G401 (cell line): Measurements from ENCODE around the gene PLXNB1. TPM values are rescaled to one million over a fixed set of nuclear protein-coding genes. Genes with fewer than 3 reads are reported as not detected.
"Not testable (repeated sequence)": the region's sequence is repeated elsewhere in the genome, so short reads cannot be mapped to it uniquely, and the experiment has no call there.

Experiments used
- DNase-seq: peaks from one replicate; pipeline ENCODE4 v3.0.0-alpha.2; 2015; ENCODE audit warnings: low spot score
- in situ Hi-C: cut with HindIII; loops from 2 replicates; pipeline ENCODE4 v1.10.0; 2016; ENCODE audit warnings: low sequenced_read_pairs, mixed read lengths
- total RNA-seq: library from RNA; depleted of rRNA; stranded (reverse); fragments of >200 nt; shearing (Covaris generic); gene quantifications from 2 replicates; pipeline ENCODE4 v1.2.3, GENCODE V29; 2014

PLXNB1 gene
- total RNA-seq, 1 experiment from 2014 or later = 23.5 TPM

DNA sequence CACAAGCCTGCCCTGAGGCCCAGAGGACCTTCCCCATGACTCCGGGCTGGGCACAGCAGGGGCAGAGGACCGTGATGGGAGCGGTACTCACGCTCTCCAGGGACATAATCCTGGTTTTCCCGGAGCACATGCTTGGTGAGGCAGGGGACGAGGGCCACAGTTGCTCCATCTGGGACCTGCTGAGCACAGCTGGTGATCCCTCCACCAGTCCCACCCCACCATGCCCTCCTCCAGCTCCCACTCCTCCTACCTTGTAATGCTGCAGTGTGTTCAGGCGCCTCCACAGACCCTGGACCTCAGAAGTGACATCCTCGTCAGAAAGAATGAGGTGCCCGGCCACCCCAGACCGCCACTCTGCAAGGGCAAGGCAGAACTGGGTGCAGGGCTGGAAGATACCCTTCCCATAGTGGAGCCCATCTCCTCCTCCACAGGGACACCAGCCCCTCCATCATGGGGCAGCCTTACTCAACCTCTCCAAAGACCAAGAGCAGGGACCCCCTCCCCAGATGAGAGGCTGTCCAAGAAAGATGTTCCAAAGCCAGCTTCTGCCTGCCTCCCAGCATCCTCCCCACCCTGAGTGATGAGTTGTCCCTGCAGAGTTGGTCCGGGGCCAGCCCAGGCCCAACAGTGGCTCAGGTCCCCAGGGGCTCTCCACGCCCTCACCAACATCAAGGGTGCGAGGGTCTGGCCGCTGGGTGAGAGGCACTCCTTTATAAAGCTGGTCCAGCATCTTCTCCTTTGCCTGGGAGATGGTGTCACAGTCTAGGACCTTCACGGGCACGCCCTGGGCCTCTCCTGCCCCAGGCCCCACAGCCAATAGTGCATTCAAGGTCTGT is 19.5 kb downstream of the PLXNB1 start:
- DNase-seq = no peak
- in situ Hi-C loops = no loop called here

DNA sequence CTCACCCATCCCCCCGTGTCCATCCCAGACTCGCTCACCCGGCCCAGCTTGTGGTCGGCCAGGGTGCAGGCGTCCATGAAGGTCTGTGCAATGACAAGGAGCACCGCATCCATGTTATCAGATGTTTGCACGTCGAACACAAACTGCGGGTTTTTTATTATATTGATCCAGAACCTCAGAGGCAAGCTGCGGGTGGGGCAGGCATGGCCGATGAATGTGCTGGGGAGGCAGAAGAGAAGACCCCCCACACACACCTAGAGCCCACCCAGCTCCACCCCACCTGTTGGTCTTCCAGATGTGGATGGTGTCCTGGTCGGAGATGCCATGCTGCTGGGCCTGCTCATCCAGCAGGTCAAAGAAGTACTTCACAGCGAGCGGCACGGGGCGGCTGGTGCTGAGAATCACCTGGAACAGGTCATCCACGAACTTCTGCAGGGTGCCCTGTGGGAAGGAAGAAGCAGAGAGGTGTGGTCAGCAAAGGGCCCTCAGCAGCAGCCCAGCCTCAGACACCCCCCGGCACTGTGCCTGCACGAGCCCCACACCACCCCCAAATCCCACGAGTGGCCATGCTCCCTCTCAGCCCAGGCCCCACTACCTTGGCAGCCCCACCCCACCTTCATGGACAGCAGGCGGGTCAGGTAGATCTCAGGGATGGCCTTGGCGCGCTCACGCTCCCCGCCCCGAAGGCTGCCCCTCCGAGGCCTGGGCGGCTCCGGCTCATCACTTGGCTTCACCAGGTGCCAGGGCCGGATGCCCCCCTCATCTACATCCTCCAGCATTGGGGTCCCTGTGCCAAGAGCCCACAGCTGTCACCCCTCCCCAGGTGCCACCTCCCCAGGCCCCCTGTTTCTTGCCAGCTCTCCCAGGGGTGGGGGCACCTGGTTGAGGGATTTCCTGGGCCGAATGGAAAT is 20.3 kb downstream of the PLXNB1 start:
- no peak for DNase-seq
- in situ Hi-C loops = no loop called here

DNA sequence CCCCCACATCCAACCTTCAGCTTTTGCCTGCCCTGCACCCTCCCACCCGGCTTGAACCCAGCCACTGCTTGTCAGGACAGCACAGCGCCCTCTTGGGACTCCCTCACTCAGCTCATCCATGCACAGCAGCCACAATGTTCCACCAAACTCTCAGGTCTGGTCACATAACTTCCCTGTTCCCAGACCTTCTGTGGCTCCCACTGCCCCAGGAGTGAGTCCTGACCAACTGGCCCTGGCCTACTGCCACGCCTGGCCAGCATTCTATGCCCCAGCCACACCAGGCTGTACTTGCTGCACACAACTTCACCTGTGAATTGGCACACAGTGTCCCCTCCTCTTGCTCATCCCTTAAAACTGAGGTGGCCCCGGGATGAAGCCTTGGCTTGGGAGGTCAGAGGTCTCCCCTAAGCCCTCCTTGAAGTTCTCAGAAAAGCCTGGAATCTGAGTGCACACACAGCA is 21.0 kb downstream of the PLXNB1 start:
- in situ Hi-C loops = no loop called here

DNA sequence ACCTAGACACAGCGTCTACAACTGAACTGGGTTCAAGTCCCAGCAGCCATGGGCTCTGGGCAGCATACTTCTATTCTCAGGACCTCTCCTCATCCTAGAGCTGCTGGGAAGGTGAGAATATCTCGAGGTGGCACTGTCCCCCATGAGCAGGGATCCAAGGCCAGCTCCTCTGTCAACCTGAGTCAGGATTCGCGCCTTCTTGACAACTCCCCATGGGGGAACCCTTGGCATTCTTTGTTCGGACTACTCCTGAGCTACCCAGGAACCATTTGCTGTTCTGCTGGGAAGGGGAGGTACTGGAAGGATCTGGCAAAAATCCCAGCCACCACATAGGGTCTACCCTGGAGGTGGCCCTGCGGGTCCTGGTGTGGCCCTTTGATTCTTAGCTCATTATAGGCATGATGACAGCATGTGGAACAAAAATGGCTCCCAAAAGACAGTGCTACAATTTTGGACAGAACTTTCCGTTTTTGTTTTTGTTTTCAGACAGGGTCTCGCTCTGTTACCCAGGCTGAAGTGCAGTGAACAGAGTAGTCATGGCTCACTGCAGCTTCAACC is 22.3 kb downstream of the PLXNB1 start:
- no peak for DNase-seq
- in situ Hi-C loops = no loop called here

More for the DNA sequence above, 21.0 kb downstream of the PLXNB1 start:
- no peak for DNase-seq

DNA sequence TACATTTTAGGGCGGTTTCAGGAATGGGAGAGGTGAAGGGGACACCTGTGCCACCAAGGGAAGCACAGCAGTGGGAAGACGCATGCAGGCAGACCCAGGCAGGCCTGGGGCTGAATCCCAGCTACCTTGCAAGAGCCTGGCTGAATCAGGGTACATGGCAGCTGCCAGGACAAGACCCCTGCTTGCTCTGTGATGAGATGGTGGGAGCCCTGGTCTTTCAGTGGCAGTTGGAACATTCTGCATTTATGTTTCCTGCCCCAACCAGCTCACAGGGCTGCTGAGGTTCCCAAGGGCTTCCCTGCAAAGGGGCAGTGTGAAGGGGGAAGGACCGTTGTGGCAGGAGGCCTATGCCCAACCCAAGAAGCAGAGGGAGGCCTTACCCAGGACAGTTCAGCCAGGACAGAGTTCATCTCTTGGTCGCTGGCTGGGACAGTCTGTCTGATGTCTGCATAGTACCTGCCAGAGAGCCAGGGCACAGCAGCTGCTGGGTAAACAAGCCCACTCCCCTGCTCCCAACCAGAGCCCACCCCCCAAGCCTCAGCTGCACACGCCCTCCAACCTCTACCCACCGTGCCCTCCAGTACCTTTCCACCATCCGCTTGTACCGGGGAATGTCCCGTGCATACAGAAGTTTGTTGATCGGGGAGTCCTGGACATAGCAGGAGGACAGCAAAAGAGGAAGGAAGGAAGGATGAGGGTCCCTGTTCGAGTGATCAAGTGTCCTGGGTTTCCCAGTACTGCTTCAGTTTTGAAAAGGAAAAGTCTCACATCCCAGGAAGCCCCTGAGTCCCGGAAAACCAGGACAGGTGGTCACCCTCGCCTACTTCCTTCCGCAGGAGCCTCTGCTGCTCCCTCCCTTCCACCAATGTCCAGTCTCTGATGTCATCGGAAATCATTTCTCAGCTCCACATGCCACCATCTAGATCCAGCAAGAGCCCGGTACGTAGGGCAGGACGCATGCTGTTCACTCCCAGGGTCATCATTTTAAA is 23.1 kb downstream of the PLXNB1 start:
- in situ Hi-C loops = no loop called here
- DNase-seq = no peak

DNA sequence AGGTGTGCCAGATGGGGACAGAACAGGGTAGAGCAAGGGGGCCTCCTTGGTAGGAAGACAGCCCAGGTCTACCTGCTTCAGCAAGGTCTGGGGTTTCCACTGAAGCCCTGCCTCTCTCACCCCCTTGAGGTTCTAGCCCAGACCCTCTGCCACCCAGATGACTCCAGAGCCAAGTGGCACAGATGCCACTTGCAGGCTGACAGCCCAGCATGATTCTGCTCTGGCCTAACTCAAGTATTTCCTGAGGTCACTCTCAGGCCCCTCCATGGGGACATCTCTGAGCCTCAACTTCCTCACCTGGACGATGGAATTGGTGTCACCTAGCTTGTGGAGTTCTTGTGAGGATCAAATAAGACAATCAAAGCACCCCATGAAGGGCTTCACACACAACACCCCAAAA is 23.9 kb downstream of the PLXNB1 start:
- DNase-seq = no peak
- in situ Hi-C loops = no loop called here

DNA sequence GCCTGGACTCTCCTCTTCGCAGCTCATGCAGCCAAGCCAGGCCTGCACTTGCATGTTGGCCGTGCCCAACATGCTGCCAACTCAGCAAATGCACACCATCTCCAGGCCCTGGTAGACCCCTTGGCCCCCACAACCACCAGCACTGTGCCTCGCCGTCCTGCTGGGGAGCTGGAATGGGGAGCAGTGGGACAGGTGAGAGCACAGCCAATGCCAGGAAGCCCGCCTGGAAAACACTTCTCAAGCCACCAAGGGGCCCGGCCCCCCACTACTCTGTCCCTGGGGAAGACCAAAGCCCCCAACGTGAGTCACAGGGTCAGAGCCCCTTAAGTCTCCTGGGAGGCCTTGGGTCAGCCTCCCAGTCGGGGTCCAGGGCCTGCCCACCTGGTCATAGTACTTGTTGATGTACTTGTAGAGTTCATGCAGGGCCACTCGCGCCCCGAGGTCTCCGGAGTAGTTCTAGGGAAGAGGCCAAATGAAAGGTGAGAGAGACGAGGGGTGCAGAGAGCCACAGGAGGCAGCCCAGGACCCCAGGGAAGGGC is 24.5 kb downstream of the PLXNB1 start:
- in situ Hi-C loops = no loop called here
- DNase-seq = no peak

DNA sequence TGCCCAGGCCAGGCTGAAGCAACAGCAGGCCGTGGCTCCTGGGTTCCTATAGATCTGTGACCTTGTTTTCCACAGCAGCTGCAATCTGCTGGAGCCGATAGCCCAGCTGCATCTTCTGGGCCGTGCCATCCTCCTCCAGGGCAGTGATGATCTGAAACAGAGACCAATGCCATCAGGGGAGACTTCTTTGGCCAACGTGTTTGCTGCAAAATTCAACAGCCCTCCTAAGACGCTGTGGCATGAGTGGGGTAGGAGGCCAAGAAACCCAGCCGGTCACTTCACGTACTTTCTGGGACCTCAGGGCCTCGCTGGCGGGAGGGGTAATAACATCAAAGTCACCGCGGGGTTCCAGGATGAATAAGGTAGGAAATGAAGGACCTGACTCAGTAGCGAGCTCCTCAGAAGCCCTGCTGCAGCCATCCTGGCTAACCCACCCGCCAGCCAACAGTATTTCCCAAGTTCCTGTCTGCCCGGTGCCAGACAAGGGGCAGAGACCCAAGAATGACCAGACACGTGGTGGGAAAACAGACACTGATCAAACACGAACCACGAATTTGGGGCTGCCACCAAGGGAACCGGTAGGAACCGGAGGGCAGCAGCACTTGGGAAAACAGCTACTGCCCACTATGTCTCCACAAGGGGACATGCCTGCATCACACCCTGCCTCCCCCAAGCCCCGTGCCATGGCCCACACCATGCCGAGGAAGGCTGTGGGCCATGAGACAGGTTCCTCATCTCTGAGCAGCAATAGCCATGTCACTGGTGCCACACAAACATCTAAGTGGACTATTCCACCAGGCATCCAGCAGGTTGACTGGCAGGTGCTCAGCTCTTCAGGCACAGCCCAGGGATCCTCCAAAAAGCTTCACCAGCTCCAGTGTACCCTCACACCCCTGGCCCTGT is 25.2 kb downstream of the PLXNB1 start:
- in situ Hi-C loops = no loop called here
- no peak for DNase-seq

DNA sequence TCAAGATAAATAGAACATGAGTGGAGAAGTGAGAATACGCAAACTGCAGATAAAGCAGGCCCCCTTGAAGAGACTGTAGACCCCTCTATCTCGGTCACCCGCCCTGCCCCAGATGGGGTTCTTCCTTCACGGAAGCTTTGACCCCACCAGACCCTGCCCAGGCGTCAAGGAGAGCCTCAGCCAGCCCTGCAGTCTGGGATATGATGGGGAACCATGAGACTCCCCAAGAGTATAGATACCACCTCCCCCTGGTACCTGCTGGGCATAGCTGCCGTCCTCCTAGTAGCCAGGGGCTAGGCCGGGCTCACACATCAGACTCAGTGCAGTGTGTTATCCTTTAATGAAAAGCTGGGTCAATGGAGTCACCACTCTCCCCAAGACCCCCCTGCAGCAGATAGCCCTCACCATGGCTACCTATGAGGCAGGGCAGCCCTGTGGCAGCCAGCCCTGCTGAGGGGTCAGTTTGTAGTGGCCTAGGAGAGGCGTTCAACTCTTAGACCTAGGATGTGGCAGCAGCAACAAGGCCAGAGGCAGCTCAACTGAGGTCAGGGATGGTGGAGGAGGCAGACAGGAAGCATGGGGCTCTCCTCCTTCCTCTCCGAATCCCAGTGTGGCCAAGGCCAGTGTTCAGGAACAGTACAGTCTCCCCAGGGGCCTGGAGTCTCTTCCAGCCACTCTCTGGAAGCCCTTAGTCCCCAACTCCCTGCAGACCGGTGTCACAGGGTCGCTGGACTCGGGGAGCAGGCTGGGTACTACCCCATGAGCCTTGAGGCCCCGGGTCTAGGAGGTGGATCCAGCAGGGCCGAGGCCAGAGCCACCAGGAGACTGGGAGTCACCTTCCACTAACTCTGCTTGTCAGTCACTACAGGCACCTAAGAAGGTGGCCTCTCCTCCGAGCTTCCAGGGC is 26.1 kb downstream of the PLXNB1 start:
- no peak for DNase-seq
- in situ Hi-C loops = no loop called here

DNA sequence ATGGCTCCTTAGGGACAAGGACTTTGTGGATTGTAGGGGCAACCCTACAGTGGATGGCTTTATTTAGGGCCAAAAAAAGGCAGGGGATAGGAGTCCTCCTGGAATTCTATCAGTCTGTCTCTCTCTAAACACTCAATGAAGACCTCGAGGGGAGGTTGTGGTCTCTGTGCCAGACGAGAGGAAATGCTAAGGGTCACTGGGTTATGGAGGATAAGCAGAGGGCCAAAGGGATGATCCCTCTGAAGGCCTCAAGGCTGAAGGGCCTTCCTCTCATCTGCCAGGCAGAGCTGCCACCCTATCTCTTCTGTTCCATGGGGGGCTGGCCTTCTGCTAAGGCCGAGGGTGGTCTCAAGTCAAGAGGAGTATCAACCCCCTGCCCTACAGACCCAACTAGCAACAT is 27.0 kb downstream of the PLXNB1 start:
- in situ Hi-C loops = no loop called here
- no peak for DNase-seq

DNA sequence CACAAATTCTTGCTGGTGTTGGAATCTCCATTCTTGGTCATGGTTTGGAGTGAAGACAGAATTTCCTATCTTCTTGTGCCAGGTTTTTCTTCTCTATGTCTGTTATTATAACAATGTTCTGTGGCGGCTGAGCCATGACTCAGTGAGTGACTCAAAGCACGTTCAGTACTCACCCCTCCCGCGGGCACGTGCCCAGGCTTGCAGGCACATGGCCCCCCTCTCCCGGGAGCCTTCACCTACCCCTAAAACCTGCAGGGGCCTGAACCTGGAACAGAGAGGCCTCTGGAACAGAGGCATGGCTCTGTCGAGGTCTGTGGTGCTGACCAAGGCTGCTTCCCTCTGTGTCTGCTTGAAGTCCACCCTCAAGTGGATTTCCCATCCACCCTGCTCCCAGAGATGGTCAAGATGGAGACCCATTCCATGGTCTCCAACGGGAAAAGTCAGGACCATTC is 27.6 kb downstream of the PLXNB1 start:
- in situ Hi-C loops = no loop called here
- DNase-seq = no peak

DNA sequence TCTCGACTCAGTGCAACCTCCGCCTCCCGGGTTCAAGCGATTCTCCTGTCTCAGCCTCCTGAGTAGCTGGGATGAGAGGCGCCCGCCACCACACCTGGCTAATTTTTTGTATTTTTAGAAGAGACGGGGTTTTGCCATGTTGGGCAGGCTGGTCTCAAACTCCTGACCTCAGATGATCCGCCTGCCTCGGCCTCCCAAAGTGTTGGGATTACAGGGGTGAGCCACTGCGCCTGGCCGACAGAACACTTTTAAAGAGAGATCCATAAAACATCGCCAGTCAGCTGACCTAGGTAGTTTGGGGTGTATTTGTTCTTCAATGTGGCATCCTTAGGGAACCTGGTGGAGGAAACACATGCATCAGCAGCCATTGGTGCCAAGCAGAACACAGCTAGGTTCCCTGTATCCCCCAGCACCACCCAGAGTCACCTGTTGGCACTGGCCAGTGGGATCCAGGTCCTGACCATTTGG is 28.4 kb downstream of the PLXNB1 start:
- in situ Hi-C loops, DNase-seq: not testable (repeated sequence)

DNA sequence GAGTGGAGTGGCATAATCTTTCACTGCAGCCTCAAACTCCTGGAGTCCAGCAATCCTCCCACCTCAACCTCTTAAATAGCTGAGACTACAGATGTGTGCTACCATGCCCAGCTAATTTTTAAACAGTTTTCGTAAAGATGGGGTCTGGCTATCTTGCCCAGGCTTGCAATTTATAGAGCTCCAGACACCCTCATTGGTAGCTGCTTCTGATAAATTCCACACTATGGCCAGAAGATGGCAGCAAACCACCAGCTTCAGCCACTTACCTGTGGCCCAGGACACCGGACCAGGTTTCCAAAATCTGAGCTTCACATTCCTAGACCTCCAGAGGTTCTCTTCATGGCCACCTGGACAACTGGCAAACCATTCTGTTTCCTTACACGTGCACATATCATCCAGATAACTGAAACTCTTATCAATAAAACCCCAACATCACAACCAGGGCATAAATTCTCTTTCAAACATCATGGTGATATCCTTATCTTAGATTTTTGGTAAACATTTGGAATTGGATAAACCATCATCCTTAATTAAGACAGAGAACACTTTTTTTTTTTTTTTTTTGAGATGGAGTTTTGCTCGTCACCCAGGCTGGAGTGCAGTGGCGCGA is 29.0 kb downstream of the PLXNB1 start:
- peak; percentile 89 for DNase-seq
- in situ Hi-C loops = no loop called here

DNA sequence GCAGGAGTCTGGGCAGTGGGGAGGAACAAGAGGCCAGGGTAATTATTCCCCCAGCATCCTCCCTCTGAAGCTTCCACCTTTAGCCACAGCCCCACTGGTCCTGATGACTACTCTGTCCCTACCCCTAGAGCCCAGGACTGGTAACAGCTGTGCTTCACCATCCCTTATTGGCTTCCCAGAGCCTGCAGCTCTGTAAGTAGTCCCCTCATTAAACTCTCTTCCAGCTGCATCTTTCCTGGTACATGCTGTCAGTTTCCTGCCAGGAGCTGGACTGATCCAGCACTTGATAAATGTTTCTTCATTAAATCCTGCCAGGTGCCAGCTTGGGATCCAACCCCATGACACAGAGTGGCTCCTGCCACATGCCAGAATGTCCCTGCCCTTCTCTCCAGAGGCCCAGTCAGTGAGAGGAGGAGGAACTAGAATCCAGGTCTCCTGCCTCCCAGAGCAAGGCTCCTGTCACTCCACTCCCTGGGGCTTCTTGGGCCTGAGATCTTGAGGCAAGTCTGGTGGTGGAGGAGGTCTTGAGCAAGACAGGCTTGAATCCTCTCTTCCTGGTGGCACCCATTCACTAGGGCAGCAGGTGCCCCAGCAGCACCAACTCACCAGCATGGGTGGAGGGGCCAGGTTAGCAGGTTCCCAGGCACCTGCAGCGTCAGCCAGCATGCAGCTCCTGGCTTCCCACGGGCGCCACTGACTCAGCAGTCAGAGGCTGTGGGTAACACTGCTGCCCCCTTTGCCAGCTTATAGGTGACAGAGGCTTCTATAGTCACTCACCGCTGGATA is 30.3 kb downstream of the PLXNB1 start:
- no peak for DNase-seq
- in situ Hi-C loops = no loop called here

DNA sequence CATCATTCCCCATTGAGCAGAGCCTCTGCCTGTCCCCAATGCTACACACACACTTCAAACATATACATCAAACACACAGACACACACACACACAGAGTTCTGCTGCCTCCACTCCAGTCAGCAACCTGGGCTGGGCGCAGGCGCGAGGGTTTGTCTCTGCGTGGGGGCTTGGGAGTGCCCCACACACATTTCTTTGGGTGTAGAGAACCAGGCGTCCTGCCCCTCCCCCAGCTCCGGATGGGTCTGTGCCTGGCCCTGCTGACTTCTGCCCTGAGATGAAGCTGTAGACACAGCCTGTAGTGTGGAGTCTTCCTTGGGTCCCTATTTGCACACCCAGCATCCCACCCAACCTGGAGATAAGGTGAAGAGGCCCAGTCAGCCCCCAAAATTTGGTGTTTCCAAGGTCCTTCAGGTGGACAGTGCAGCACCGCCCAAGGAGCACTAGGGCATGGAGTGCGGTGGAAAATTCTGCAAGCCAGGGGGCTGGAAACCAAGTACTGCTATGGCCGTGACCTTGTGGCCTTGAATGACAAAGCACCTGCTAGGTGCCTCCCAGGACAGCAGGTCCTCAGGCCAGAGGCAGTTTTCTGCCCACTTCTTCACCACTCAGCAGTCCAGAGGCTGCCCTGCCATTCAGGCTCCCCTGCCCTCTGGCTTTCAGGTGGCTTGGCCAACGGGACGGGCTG is 31.0 kb downstream of the PLXNB1 start:
- DNase-seq = no peak
- in situ Hi-C loops = no loop called here
